Gastroesophageal sphincter (tissue), 3 donors: ENCODE results near the gene QPCT.

Source experiments
- POLR2A ChIP-seq, 2 donors: fragments of 450-650 bp; IDR thresholded peaks; one replicate each; pipeline ENCODE4 v1.6.1; 2017; ENCODE audit warnings: antibody characterized with exemption in 2 of 2, mild to moderate bottlenecking in 2 of 2, moderate library complexity in 1 of 2
- TF ChIP-seq, protein P1 (sequence below), 4 experiments: fragments of 200-600 bp in 2 of 4; fragments of 450-650 bp in 2 of 4; sonication (generic) in 1 of 4; IDR thresholded peaks; one replicate each; pipeline ENCODE4 v1.5.1; 2017 to 2019; ENCODE audit warnings: antibody characterized with exemption in 4 of 4, mild to moderate bottlenecking in 2 of 4, moderate library complexity in 2 of 4

DNA sequence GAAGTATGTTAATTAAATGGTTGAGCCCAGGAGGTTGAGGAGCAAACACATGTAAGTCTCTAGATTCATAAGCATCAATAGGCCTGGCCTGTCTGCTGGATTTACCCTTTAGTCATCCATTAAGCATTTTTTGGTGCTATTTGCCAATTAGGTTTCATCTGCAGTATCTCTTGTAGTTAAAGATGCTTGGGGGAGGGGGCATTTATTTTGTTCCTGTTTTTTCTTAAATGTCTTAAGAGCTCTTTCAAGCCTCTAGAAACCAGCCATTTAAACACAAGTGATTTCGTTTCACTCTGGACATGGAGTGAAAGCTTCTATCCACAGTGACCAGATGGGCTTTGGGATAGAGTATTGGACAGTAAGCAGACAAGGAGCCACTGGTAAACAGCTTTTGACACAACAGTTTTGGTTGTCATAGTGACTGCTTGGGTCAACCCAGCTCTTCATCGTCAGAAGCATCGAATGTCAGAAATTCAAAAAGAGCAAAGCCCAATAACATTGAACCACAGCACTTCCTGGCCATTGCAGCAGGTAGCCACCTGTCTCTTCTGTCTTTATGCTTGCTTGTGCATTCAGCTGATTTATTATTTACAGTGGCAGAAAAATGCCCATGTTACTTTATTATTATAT, 4.9 kb downstream of the QPCT start:
- TF ChIP-seq POLR2A (IDR thresholded peaks at IDR 0.05): no peak
- TF ChIP-seq, protein P1, sequence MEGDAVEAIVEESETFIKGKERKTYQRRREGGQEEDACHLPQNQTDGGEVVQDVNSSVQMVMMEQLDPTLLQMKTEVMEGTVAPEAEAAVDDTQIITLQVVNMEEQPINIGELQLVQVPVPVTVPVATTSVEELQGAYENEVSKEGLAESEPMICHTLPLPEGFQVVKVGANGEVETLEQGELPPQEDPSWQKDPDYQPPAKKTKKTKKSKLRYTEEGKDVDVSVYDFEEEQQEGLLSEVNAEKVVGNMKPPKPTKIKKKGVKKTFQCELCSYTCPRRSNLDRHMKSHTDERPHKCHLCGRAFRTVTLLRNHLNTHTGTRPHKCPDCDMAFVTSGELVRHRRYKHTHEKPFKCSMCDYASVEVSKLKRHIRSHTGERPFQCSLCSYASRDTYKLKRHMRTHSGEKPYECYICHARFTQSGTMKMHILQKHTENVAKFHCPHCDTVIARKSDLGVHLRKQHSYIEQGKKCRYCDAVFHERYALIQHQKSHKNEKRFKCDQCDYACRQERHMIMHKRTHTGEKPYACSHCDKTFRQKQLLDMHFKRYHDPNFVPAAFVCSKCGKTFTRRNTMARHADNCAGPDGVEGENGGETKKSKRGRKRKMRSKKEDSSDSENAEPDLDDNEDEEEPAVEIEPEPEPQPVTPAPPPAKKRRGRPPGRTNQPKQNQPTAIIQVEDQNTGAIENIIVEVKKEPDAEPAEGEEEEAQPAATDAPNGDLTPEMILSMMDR (IDR thresholded peaks at IDR 0.05): no peak
